ENCODE data around the gene TLN1. TPM values are rescaled to one million over a fixed set of nuclear protein-coding genes. Genes with fewer than 3 reads are reported as not detected.

TLN1 gene
- total and polyA plus RNA-seq, 2 of the 4 experiments (the other 2 are of a cell fraction) = 228 to 346 TPM

GRCh38 chr9:35682051-35682450 is 49.9 kb downstream of the TLN1 start:
- no TSS peak for BruUV-seq (replicated peaks)
- H3K36me3 ChIP-seq (ENCODE audit: control insufficient read depth, insufficient read depth, low read length) = peaks cover 53% of the 10 kb centered on the region

More at GRCh38 chr9:35682051-35682450, 49.9 kb downstream of the TLN1 start:
- DNase-seq (no peak), ATAC-seq (ENCODE audit: low read depth) (peak; percentile 0; the same call in 1 of the 2 replicates)
- Histone ChIP-seq H3K18ac (ENCODE audit: low read depth, low read length) (no peak overlapping the region), H3K4ac (ENCODE audit: low read depth, low read length) (peak overlapping the region; percentile 69), H3K27me3 (ENCODE audit: control insufficient read depth, insufficient read depth, low read length) (no peaks in the 10 kb centered on the region), H3K79me1 (ENCODE audit: low read depth in 1 of 2, low read length in 2 of 2) (peaks cover 13 to 70% of the 10 kb centered on the region in 2 experiments), H3K56ac (ENCODE audit: extremely low read depth, insufficient read depth, low read length) (no peak overlapping the region), H3K4me3 (ENCODE audit: insufficient read depth, low read depth, low read length) (no peak overlapping the region), H3K23ac (ENCODE audit: low read depth, low read length) (no peak overlapping the region), H4K91ac (ENCODE audit: insufficient read depth, low read depth, low read length) (peak overlapping the region; percentile 5; the same call in 1 of the 2 replicates), H2BK15ac (ENCODE audit: low read depth, low read length) (no peak overlapping the region), H3K4me1 (ENCODE audit: control insufficient read depth, insufficient read depth, low read length) (peaks cover 55% of the 10 kb centered on the region), H4K8ac (ENCODE audit: low read depth in 2 of 2, low read length in 2 of 2) (peak overlapping the region in 1 of 2 experiments; percentile 12; a peak in 1 of 4 replicates), H4K5ac (ENCODE audit: low read depth, low read length) (no peak overlapping the region; the same call in 1 of the 2 replicates), H2AK9ac (replicated peaks; ENCODE audit: low read depth, low read length, poor library complexity) (peak overlapping the region; percentile 17), H3K9me1 (ENCODE audit: insufficient read depth, low read length) (peaks cover 53% of the 10 kb centered on the region), H3K4me2 (ENCODE audit: low read depth, low read length) (no peak overlapping the region; the same call in 1 of the 2 replicates), H2BK20ac (ENCODE audit: low read depth, low read length) (no peak overlapping the region), H4K20me1 (ENCODE audit: insufficient read depth, low read length) (peaks cover 72% of the 10 kb centered on the region), H3K9ac (ENCODE audit: low read depth, low read length) (peak overlapping the region; percentile 23; the same call in 1 of the 2 replicates), H2BK5ac (ENCODE audit: low read depth, low read length, poor library complexity, severe bottlenecking) (peak overlapping the region; percentile 82), H3K9me3 (ENCODE audit: control insufficient read depth, insufficient read depth, low read length) (no peaks in the 10 kb centered on the region), H3K27ac (ENCODE audit: insufficient read depth, low read length) (peak overlapping the region; percentile 47), H2BK120ac (ENCODE audit: low read depth, low read length) (no peak overlapping the region), H2AK5ac (ENCODE audit: low read depth, low read length) (peak overlapping the region; percentile 14; the same call in 1 of the 2 replicates), H2AFZ (replicated peaks; ENCODE audit: low read length, poor library complexity) (peak overlapping the region; percentile 25), H3K14ac (replicated peaks; ENCODE audit: low read depth, low read length) (peak overlapping the region; percentile 53; the same call in 1 of the 2 replicates)
- in situ Hi-C loops (cut with MboI; ENCODE audit: low sequenced_read_pairs) (no loop called here), intact Hi-C loops (cut with micrococcal nuclease) (loop anchor here (10.0 kb wide), 1 partner anchor 77 kb away; the partner anchor contains the start of gene TESK1), dilution Hi-C loops (cut with HindIII; ENCODE audit: low sequenced_read_pairs, unreplicated experiment) (no loop called here)
- 82% methylated on average over 3 of the region's 6 CpGs; no CpG with 5 or more reads in 1 of the 2 experiments for WGBS, 2 experiments (ENCODE audit: extremely low coverage in 2 of 2, insufficient read length in 1 of 2)
- CTCF ChIA-PET = no interaction called here
- POLR2A ChIA-PET (ENCODE audit: unreplicated experiment) = interaction anchor here (1.3 kb wide), 1 partner anchor 21 kb away, joined by 3 read pairs; no protein-coding TSS in a partner anchor
- no peak for TF ChIP-seq RCOR1 (IDR thresholded peaks at IDR 0.05; ENCODE audit: insufficient replicate concordance, low read length)
- TF ChIP-seq, protein P1, sequence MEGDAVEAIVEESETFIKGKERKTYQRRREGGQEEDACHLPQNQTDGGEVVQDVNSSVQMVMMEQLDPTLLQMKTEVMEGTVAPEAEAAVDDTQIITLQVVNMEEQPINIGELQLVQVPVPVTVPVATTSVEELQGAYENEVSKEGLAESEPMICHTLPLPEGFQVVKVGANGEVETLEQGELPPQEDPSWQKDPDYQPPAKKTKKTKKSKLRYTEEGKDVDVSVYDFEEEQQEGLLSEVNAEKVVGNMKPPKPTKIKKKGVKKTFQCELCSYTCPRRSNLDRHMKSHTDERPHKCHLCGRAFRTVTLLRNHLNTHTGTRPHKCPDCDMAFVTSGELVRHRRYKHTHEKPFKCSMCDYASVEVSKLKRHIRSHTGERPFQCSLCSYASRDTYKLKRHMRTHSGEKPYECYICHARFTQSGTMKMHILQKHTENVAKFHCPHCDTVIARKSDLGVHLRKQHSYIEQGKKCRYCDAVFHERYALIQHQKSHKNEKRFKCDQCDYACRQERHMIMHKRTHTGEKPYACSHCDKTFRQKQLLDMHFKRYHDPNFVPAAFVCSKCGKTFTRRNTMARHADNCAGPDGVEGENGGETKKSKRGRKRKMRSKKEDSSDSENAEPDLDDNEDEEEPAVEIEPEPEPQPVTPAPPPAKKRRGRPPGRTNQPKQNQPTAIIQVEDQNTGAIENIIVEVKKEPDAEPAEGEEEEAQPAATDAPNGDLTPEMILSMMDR (conservative IDR thresholded peaks at IDR 0.05; ENCODE audit: low read depth, low read length) = no peak
- TF ChIP-seq, protein P2, sequence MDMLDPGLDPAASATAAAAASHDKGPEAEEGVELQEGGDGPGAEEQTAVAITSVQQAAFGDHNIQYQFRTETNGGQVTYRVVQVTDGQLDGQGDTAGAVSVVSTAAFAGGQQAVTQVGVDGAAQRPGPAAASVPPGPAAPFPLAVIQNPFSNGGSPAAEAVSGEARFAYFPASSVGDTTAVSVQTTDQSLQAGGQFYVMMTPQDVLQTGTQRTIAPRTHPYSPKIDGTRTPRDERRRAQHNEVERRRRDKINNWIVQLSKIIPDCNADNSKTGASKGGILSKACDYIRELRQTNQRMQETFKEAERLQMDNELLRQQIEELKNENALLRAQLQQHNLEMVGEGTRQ (IDR thresholded peaks at IDR 0.05; ENCODE audit: low read depth, low read length) = no peak
- no peak for TF ChIP-seq MAFK (IDR thresholded peaks at IDR 0.05; ENCODE audit: low read depth, low read length)
- TF ChIP-seq RAD21 (IDR thresholded peaks at IDR 0.05; ENCODE audit: low read length) = no peak
- TF ChIP-seq SMC3 (IDR thresholded peaks at IDR 0.05; ENCODE audit: low read depth, low read length) = no peak
